Kidney (tissue), 14 donors: ENCODE results near the gene ARRDC4. TPM values are rescaled to one million over a fixed set of nuclear protein-coding genes. Genes with fewer than 3 reads are reported as not detected.

Experiments
- DNase-seq, 5 donors: peaks; one replicate each; pipeline ENCODE4 v3.0.0-alpha.2; 2013 to 2020
- FAIRE-seq: peaks from 2 replicates; lab custom pipeline; 2012; peaks lifted over from hg19 to GRCh38; lab: Jason Lieb, UNC
- H3K27ac ChIP-seq, 2 donors: one replicate each; pipeline ENCODE4 v1.7.0; 2013; ENCODE audit warnings: low read depth in 2 of 2, low read length in 2 of 2, inconsistent platforms in 1 of 2
- H3K27me3 ChIP-seq: one replicate; pipeline ENCODE4 v1.7.1; 2013; ENCODE audit warnings: low read length, inconsistent platforms; ENCODE audit not compliant: control insufficient read depth, insufficient read depth
- H3K36me3 ChIP-seq, 3 donors: one replicate each; pipeline versions ENCODE4 v1.7.0 to v1.7.1; 2013; ENCODE audit warnings: low read length in 3 of 3, control low read depth in 1 of 3, inconsistent platforms in 1 of 3; ENCODE audit not compliant: insufficient read depth in 3 of 3, control insufficient read depth in 2 of 3
- H3K4me1 ChIP-seq, 3 donors: one replicate each; pipeline versions ENCODE4 v1.7.0 to v1.7.1; 2013; ENCODE audit warnings: low read length in 3 of 3, inconsistent platforms in 1 of 3, low read depth in 1 of 3; ENCODE audit not compliant: control insufficient read depth in 2 of 3, insufficient read depth in 2 of 3
- H3K4me3 ChIP-seq, 3 donors: one replicate each; pipeline versions ENCODE4 v1.7.0 to v1.8.1; 2013; ENCODE audit warnings: low read length in 3 of 3, control low read depth in 1 of 3, inconsistent platforms in 1 of 3
- H3K9ac ChIP-seq, 3 donors: one replicate each; pipeline versions ENCODE4 v1.7.0 to v1.7.1; 2013; ENCODE audit warnings: low read length in 3 of 3, control low read depth in 1 of 3, inconsistent platforms in 1 of 3
- H3K9me3 ChIP-seq, 3 donors: one replicate each; pipeline versions ENCODE4 v1.7.0 to v1.7.1; 2013; ENCODE audit warnings: low read length in 3 of 3, control low read depth in 1 of 3, inconsistent platforms in 1 of 3; ENCODE audit not compliant: control insufficient read depth in 2 of 3, insufficient read depth in 1 of 3
- intact Hi-C: fragments of 100-400 bp; cut with DNase I; formaldehyde crosslinking; loops from one replicate; pipeline ENCODE4 v1.11.1; 2022
- polyA plus RNA-seq: library from polyadenylated mRNA; stranded (reverse); fragments of 350-450 nt; fragmentation: Illumina TruSeq; extraction: RNeasy Lipid Tissue Mini Kit (QIAGEN cat#74804); gene quantifications from one replicate; pipeline ENCODE4 v1.2.3, GENCODE V29; 2014; ENCODE audit warnings: low read depth, low replicate concordance; ENCODE audit not compliant: insufficient read depth
- total RNA-seq: library from RNA; stranded (reverse); fragmentation: NEBNext Ultra II Directional; extraction: Animal tissue kit (Norgen Biotek cat#: 25700); gene quantifications from one replicate; pipeline ENCODE4 v1.2.1, GENCODE V29; 2021
- TF ChIP-seq, protein P1 (sequence below): IDR thresholded peaks from 3 replicates; pipeline ENCODE4 v1.5.1; 2012; ENCODE audit warnings: mild to moderate bottlenecking, moderate library complexity, borderline replicate concordance; ENCODE audit not compliant: insufficient read depth; ENCODE audit errors: extremely low read depth
- donor health status: control.
- donor health status: control.
- donor health status: control.
- donor health status: control.
- donor health status: control.
- donor health status: DM: yes; HTN: yes; CAD: no.
- donor health status: Normal renal cell carcinoma (clear cell type).

ARRDC4 gene
- total and polyA plus RNA-seq, 2 donors from 2014 or later, result 20.9 to 48.7 TPM

DNA sequence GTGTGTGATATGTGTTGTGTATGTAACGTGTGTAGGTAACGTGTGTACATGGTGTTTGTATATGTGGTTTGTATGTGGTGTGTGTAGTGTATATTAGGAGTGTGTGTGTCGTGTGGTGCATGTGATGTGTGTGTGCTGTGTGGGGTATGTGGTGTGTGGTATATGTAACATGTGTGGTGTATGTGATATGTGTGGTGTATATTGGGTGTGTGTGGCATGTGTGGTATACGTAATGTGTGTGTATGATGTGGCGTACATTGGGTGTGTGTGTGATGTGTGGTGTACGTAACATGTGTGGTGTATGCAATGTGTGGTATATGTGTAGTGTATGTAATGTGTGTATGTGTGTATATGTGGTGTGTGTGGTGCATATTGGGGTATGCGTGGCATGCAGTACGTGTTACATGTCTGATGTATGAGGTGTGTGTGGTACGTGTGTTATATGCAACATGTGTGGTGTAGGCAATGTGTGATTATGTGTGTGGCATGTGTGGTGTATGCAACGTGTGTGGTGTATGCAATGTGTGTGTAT lies 41.2 kb downstream of the ARRDC4 start:
- DNase-seq, result no peak
- Histone ChIP-seq H3K9me3 (peaks cover 0 to 4% (median 0%) of the 10 kb centered on the region in 3 donors), H3K27me3 (no peaks in the 10 kb centered on the region), H3K4me3 (peak overlapping the region in 1 of 3 donors; percentile 1), H3K9ac (no peak overlapping the region), H3K4me1 (no peaks in the 10 kb centered on the region), H3K27ac (no peak overlapping the region), H3K36me3 (peaks cover 0 to 2% (median 0%) of the 10 kb centered on the region in 3 donors)
- intact Hi-C loops, result no loop called here
- FAIRE-seq, result no peak
- TF ChIP-seq, protein P1, sequence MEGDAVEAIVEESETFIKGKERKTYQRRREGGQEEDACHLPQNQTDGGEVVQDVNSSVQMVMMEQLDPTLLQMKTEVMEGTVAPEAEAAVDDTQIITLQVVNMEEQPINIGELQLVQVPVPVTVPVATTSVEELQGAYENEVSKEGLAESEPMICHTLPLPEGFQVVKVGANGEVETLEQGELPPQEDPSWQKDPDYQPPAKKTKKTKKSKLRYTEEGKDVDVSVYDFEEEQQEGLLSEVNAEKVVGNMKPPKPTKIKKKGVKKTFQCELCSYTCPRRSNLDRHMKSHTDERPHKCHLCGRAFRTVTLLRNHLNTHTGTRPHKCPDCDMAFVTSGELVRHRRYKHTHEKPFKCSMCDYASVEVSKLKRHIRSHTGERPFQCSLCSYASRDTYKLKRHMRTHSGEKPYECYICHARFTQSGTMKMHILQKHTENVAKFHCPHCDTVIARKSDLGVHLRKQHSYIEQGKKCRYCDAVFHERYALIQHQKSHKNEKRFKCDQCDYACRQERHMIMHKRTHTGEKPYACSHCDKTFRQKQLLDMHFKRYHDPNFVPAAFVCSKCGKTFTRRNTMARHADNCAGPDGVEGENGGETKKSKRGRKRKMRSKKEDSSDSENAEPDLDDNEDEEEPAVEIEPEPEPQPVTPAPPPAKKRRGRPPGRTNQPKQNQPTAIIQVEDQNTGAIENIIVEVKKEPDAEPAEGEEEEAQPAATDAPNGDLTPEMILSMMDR, result no peak

DNA sequence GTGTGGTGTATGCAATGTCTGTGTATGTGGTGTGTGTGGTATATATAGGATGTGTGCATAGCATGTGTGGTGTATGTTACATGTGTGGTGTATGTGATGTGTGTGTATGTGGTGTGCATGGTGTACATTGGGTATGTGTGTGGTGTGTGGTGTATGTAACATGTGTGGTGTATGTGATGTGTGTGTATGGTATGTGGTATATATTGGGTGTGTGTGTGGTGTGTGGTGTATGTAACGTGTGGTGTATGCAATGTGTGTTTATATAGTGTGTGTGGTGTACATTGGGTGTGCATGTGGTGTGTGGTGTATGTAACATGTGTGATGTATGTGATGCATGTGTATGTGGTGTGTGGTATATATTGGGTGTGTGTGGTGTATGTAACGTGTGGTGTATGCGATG lies 41.9 kb downstream of the ARRDC4 start:
- Histone ChIP-seq H3K36me3 (peaks cover 0 to 2% (median 0%) of the 10 kb centered on the region in 3 donors), H3K27me3 (no peaks in the 10 kb centered on the region), H3K9ac (no peak overlapping the region), H3K27ac (no peak overlapping the region), H3K4me1 (no peaks in the 10 kb centered on the region), H3K4me3 (no peak overlapping the region), H3K9me3 (peaks cover 0 to 4% (median 0%) of the 10 kb centered on the region in 3 donors)
- intact Hi-C loops, result no loop called here
- FAIRE-seq (no peak), DNase-seq (no peak)
- TF ChIP-seq, protein P1, result no peak

DNA sequence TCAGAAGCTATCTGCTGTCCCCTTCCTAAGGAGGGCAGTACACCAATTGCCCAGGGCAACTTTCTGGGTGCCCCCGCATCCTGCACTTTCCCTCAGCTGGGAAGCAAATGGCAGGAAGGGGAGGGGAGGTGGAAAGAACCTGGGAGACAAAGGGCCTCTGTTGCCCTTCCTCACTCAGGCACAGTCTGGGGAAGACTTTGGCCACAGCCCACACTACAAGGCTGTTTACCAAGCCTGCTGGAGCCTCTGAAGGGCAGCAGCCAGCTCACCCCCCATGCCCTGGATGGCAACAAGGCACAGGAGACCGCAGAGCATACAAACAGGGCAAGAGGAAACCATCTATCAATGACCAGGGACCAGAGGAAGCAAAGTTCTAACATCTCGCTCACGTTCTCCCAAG lies 42.4 kb downstream of the ARRDC4 start:
- DNase-seq (no peak), FAIRE-seq (no peak)
- no peak overlapping the region for H3K27ac ChIP-seq
- no peak overlapping the region for H3K4me3 ChIP-seq
- intact Hi-C loops, result no loop called here
- TF ChIP-seq, protein P1, result no peak
- no peaks in the 10 kb centered on the region for H3K4me1 ChIP-seq
- no peaks in the 10 kb centered on the region for H3K27me3 ChIP-seq
- no peak overlapping the region for H3K9ac ChIP-seq
- H3K36me3 ChIP-seq, result peaks cover 0 to 2% (median 0%) of the 10 kb centered on the region in 3 donors
- peaks cover 0 to 4% (median 0%) of the 10 kb centered on the region in 3 donors for H3K9me3 ChIP-seq

DNA sequence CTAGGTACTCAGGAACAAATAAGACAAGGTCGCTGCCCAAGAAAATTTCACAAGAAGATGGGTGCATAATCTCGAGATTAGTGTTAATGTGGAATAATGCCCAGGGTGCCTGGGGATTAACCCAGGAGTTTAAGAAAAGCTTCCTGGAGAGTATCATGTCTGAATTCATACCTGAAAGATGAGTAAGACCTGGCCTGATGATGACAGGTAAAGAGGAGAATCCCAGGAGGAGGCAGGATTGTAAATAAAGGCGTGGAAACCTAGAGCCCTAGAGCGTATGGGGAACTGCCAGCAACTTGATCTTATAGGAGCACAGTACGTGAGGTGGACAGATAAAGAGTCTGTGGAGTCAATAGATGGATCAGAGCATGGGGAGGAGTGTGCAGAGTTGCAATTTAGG lies 43.0 kb downstream of the ARRDC4 start:
- DNase-seq (no peak), FAIRE-seq (no peak)
- Histone ChIP-seq H3K4me1 (no peaks in the 10 kb centered on the region), H3K9ac (no peak overlapping the region), H3K9me3 (peaks cover 0 to 4% (median 0%) of the 10 kb centered on the region in 3 donors), H3K27ac (no peak overlapping the region), H3K36me3 (peaks cover 0 to 2% (median 0%) of the 10 kb centered on the region in 3 donors), H3K27me3 (no peaks in the 10 kb centered on the region), H3K4me3 (no peak overlapping the region)
- intact Hi-C loops, result no loop called here
- TF ChIP-seq, protein P1, result no peak
